ENCODE measurements around the gene TSSK2. TPM values are rescaled to one million over a fixed set of nuclear protein-coding genes. Genes with fewer than 3 reads are reported as not detected.

TSSK2 gene
- total and polyA plus RNA-seq, 2 of the 8 experiments (the other 6 are each of a cell fraction or from before 2014, with no cell fraction given), result not detected

DNA sequence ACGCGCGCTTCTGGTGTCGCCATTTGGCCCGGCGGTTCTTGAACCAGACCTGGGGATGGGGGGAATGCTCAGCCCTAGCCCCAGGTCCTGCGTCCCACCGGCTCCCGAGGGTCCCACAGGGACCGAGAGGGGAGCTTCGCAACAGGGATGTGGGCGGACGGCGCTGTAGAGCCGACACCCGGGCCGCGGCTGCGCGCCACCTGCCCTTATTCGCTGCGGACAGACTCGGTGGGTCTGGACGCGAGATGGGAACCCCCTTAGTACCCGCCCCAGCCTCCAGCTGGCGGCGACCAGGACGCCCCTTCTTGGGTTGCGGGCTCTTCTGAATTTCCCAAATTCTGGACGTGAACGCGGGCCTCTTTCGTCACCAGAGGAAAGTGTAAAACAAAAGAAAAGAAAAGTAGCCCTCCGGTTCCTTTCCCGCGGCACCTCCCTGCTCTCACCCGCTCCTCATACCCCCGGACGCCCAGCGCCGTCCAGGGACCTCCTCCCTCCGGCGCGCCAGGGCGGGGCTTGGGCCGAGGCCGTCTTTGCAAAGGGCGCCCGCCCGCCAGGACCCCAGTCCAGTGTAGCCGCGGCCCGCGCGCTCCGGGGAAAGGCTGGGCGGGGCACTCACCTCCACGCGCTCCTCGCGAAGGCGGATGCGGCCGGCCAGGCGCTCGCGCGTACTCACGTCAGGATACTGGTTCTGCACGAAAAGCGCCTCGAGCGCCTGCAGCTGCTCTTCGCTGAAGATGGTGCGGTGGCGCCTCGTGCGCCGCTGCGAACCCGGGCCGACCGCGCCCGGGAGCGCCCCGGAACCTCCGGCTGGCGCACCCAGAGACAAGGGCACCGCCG lies 18.2 kb downstream of the TSSK2 start:
- peaks cover 0 to 7% (median 5%) of the 10 kb centered on the region in 4 experiments; a peak in 5 of 7 replicates for H3K4me1 ChIP-seq (replicated peaks in 1 of 4; ENCODE audit: control insufficient read depth in 3 of 4, insufficient read depth in 4 of 4, low read length in 3 of 4)
- no peak overlapping the region for H3K23ac ChIP-seq (ENCODE audit: insufficient read length)
- peaks cover 2 to 12% of the 10 kb centered on the region in 2 experiments for H4K20me1 ChIP-seq (replicated peaks in 1 of 2; ENCODE audit: control insufficient read depth in 1 of 2, insufficient read depth in 2 of 2, low read length in 2 of 2)
- DNase-seq (ENCODE audit: low read depth in 1 of 2, low spot score in 2 of 2) (peak in 1 of 2 experiments; percentile 84), FAIRE-seq (no peak)
- CTCF ChIA-PET (ENCODE audit: partially characterized antibody), result interaction anchor here (1.1 to 2.8 kb wide), 2 partner anchors 11 to 30 kb away, joined by 3 to 13 read pairs; partner anchors contain the start of gene SLC25A1
- no peak overlapping the region for H2BK12ac ChIP-seq (ENCODE audit: low read depth, low read length)
- no peak overlapping the region for H2BK15ac ChIP-seq (ENCODE audit: low read length)
- H4K5ac ChIP-seq (ENCODE audit: insufficient read length, low read depth, low read length), result no peak overlapping the region
- peak overlapping the region; percentile 65; the same call in 1 of the 2 replicates for H2AFZ ChIP-seq (ENCODE audit: low read length)
- H3K27me3 ChIP-seq (replicated peaks in 1 of 4; ENCODE audit: control insufficient read depth in 3 of 4, extremely low read depth in 1 of 4, insufficient read depth in 3 of 4, low read length in 3 of 4), result peaks cover 52 to 71% (median 61%) of the 10 kb centered on the region in 4 experiments
- H3K4me3 ChIP-seq (ENCODE audit: extremely low read depth in 1 of 4, insufficient read depth in 2 of 4, low read depth in 3 of 4, low read length in 4 of 4), result peak overlapping the region; percentile 3 to 53 (median 8); a peak in 7 of 8 replicates
- H3K23me2 ChIP-seq (ENCODE audit: low read depth, low read length), result peaks cover 7% of the 10 kb centered on the region; the same call in 1 of the 2 replicates
- H3K18ac ChIP-seq (ENCODE audit: extremely low read depth, low read length), result no peak overlapping the region; the same call in 1 of the 2 replicates
- H2BK5ac ChIP-seq (ENCODE audit: low read depth, low read length), result no peak overlapping the region
- peak overlapping the region; percentile 85 for H4K8ac ChIP-seq (ENCODE audit: extremely low read depth, insufficient read depth, low read length)
- H2BK20ac ChIP-seq (ENCODE audit: low read length), result no peak overlapping the region
- H3K36me3 ChIP-seq (ENCODE audit: control insufficient read depth in 2 of 4, insufficient read depth in 4 of 4, low read length in 3 of 4), result peaks cover 0 to 12% (median 0%) of the 10 kb centered on the region in 4 experiments; a peak in 1 of 8 replicates
- POLR2A ChIA-PET (ENCODE audit: partially characterized antibody), result interaction anchor here (1.2 to 2.3 kb wide), 5 partner anchors 9 to 138 kb away, joined by 3 to 7 read pairs (median 4); partner anchors contain the start of gene DGCR2
- no peak overlapping the region for H3K14ac ChIP-seq (ENCODE audit: insufficient read length)
- no peak overlapping the region for H2BK120ac ChIP-seq (replicated peaks; ENCODE audit: low read depth, low read length)
- no peaks in the 10 kb centered on the region for H3K79me1 ChIP-seq (ENCODE audit: low read depth, low read length)
- H3K4me2 ChIP-seq (ENCODE audit: insufficient read depth in 1 of 2, low read depth in 2 of 2, low read length in 2 of 2), result peak overlapping the region; percentile 40 to 71
- peaks cover 0 to under 1% of the 10 kb centered on the region in 2 experiments; a peak in 1 of 4 replicates for H3K79me2 ChIP-seq (ENCODE audit: control insufficient read depth in 1 of 2, insufficient read depth in 2 of 2, low read length in 2 of 2)
- H2AK5ac ChIP-seq (ENCODE audit: low read depth, low read length), result no peak overlapping the region
- 0 out of 4 replicates have a peak, but pooled peaks cover 0 to 6% of the 10 kb centered on the region in 2 experiments for H3K9me3 ChIP-seq (ENCODE audit: insufficient read depth in 2 of 2, low read depth in 1 of 2, low read length in 1 of 2)
- no peak overlapping the region for H3K56ac ChIP-seq (replicated peaks; ENCODE audit: insufficient read length, low read depth, low read length)
- no peak overlapping the region for H3K4ac ChIP-seq (replicated peaks; ENCODE audit: insufficient read length, low read depth, low read length)
- no peak overlapping the region for H3K9ac ChIP-seq (replicated peaks in 1 of 4; ENCODE audit: extremely low read depth in 1 of 4, low read depth in 3 of 4, low read length in 3 of 4)
- WGBS, 2 experiments (ENCODE audit: extremely low coverage in 1 of 2, insufficient coverage in 1 of 2, insufficient read length in 1 of 2, insufficient replicate concordance in 2 of 2, low coverage in 1 of 2, low lambda C conversion rate in 2 of 2, missing lambda C conversion rate in 1 of 2), result 12% methylated on average over 69 of the region's 92 CpGs; no CpG with 5 or more reads in 1 of the 2 experiments
- H3K27ac ChIP-seq (ENCODE audit: low read depth, low read length), result no peak overlapping the region
- no peak overlapping the region for H4K91ac ChIP-seq (replicated peaks; ENCODE audit: insufficient read length, low read length)
- TF ChIP-seq KDM4A (IDR thresholded peaks at IDR 0.05; ENCODE audit: low read depth, low read length, severe bottlenecking) (peak; percentile 81), ASH2L (IDR thresholded peaks at IDR 0.05; ENCODE audit: low read length) (no peak), CBX5 (IDR thresholded peaks at IDR 0.05; ENCODE audit: low read depth, low read length) (no peak), ZNF274 (IDR thresholded peaks at IDR 0.05; ENCODE audit: borderline replicate concordance, extremely low read depth, low read length) (no peak), SIN3A (conservative IDR thresholded peaks at IDR 0.05 in 1 of 2, IDR thresholded peaks at IDR 0.05 in 1 of 2; ENCODE audit: low read depth in 1 of 2, low read length in 2 of 2) (no peak), SIX5 (IDR thresholded peaks at IDR 0.05; ENCODE audit: low read depth, low read length) (no peak), TAF7 (optimal IDR thresholded peaks at IDR 0.05; ENCODE audit: borderline replicate concordance, low read depth, low read length) (no peak), TCF12 (IDR thresholded peaks at IDR 0.05; ENCODE audit: low read depth, low read length) (no peak), RXRA (IDR thresholded peaks at IDR 0.05; ENCODE audit: insufficient read depth, low read depth, low read length) (no peak), CEBPB (IDR thresholded peaks at IDR 0.05; ENCODE audit: low read depth, low read length) (no peak)
- TF ChIP-seq, protein P1, sequence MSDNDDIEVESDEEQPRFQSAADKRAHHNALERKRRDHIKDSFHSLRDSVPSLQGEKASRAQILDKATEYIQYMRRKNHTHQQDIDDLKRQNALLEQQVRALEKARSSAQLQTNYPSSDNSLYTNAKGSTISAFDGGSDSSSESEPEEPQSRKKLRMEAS (IDR thresholded peaks at IDR 0.05), result peak; percentile 87

Measured in H1 (cell line).